ENCODE data around the gene HDAC4. TPM values are rescaled to one million over a fixed set of nuclear protein-coding genes. Genes with fewer than 3 reads are reported as not detected.

Gene HDAC4
- total RNA-seq, 2 donors from 2014 or later: 8.1 to 20.1 TPM

GRCh38 chr2:239312081-239312511 is 88.7 kb downstream of the HDAC4 start:
- peak overlapping the region; percentile 86 to 89 for H3K27ac ChIP-seq
- H3K27me3 ChIP-seq: no peaks in the 10 kb centered on the region
- no peak for TF ChIP-seq CTCF (IDR thresholded peaks at IDR 0.05)
- peak; percentile 57 for DNase-seq (ENCODE audit: low spot score)
- H3K4me1 ChIP-seq: peaks cover 1 to 76% of the 10 kb centered on the region in 2 donors
- H3K4me3 ChIP-seq: no peak overlapping the region
- no peaks in the 10 kb centered on the region for H3K36me3 ChIP-seq
- H3K9me3 ChIP-seq: no peaks in the 10 kb centered on the region

GRCh38 chr2:239311132-239312040 is 89.4 kb downstream of the HDAC4 start:
- peaks cover 3 to 76% of the 10 kb centered on the region in 2 donors for H3K4me1 ChIP-seq
- peak overlapping the region; percentile 86 to 89 for H3K27ac ChIP-seq
- no peaks in the 10 kb centered on the region for H3K27me3 ChIP-seq
- peak; percentile 61 for DNase-seq (ENCODE audit: low spot score)
- no peak for TF ChIP-seq CTCF (IDR thresholded peaks at IDR 0.05)
- H3K9me3 ChIP-seq: no peaks in the 10 kb centered on the region
- H3K4me3 ChIP-seq: no peak overlapping the region
- H3K36me3 ChIP-seq: no peaks in the 10 kb centered on the region

- H3K27me3 ChIP-seq: no peaks in the 10 kb centered on the region
- no peaks in the 10 kb centered on the region for H3K36me3 ChIP-seq
- H3K9me3 ChIP-seq: no peaks in the 10 kb centered on the region
- peak overlapping the region; percentile 86 to 89 for H3K27ac ChIP-seq
- peak; percentile 50 for DNase-seq (ENCODE audit: low spot score)
- no peak for TF ChIP-seq CTCF (IDR thresholded peaks at IDR 0.05)
- H3K4me3 ChIP-seq: no peak overlapping the region
- H3K4me1 ChIP-seq: peaks cover 3 to 81% of the 10 kb centered on the region in 2 donors
Observed at GRCh38 chr2:239310401-239311061, 90.3 kb downstream of the HDAC4 start.

GRCh38 chr2:239309398-239310245 is 91.2 kb downstream of the HDAC4 start:
- peaks cover 3 to 90% of the 10 kb centered on the region in 2 donors for H3K4me1 ChIP-seq
- peak overlapping the region; percentile 24 to 45 for H3K4me3 ChIP-seq
- no peak for TF ChIP-seq CTCF (IDR thresholded peaks at IDR 0.05)
- peak overlapping the region; percentile 86 to 89 for H3K27ac ChIP-seq
- DNase-seq (ENCODE audit: low spot score): no peak
- H3K36me3 ChIP-seq: no peaks in the 10 kb centered on the region
- no peaks in the 10 kb centered on the region for H3K27me3 ChIP-seq
- H3K9me3 ChIP-seq: no peaks in the 10 kb centered on the region

GRCh38 chr2:239308661-239309397 is 92.0 kb downstream of the HDAC4 start:
- Histone ChIP-seq H3K36me3 (no peaks in the 10 kb centered on the region), H3K4me1 (peaks cover 3 to 97% of the 10 kb centered on the region in 2 donors), H3K4me3 (peak overlapping the region; percentile 24 to 45), H3K9me3 (no peaks in the 10 kb centered on the region), H3K27ac (peak overlapping the region; percentile 86 to 89), H3K27me3 (no peaks in the 10 kb centered on the region)
- peak in 1 of 2 donors; percentile 40 for TF ChIP-seq CTCF (IDR thresholded peaks at IDR 0.05)
- no peak for DNase-seq (ENCODE audit: low spot score)

All from right atrium auricular region (tissue), 2 donors.